MM.1S (cell line): ENCODE measurements around the gene ACADVL.

Source experiments
- CTCF ChIP-seq: fragments of 300-600 bp; sonication (generic); IDR thresholded peaks from 2 replicates; pipeline ENCODE4 v1.5.1; 2016; ENCODE audit warnings: antibody characterized with exemption, low read length, mixed read lengths
- EZH2 ChIP-seq: fragments of 300-600 bp; sonication (generic); optimal IDR thresholded peaks from 2 replicates; pipeline ENCODE3; 2017; ENCODE audit warnings: low read depth, mild to moderate bottlenecking, antibody characterized with exemption, low read length, mixed read lengths
- EZH2phosphoT487 ChIP-seq: fragments of 300-600 bp; sonication (generic); IDR thresholded peaks from 2 replicates; pipeline ENCODE4 v1.6.1; 2018; ENCODE audit warnings: antibody characterized with exemption, low read length

- no peak for TF ChIP-seq CTCF
- TF ChIP-seq EZH2phosphoT487, result no peak
- TF ChIP-seq EZH2, result no peak
Measured at GRCh38 chr17:7238420-7239090, 18.8 kb downstream of the ACADVL start.
